ENCODE results near the gene TARBP1. TPM values are rescaled to one million over a fixed set of nuclear protein-coding genes. Genes with fewer than 3 reads are reported as not detected.

Gene TARBP1
- total RNA-seq, 2 donors from 2014 or later = 19.6 to 23.1 TPM

DNA sequence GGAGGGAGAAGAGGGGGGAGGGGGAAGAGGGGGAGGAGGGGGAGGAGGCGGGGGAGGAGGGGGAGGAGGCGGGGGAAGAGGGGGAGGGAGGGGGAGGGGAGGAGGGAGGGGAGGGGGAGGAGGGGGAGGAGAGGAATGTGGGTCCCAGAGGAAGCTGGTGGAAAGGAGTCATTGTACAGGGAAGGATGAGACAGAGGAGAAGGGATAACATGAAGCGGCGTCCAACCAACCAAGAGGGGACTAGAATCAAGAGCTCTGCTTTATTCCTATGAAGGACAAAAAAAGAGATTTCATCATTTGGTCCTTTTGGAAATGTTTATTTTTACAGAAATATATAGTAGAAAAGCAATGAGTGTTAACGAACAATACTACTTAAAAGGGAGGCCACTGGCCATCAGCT lies 81.2 kb downstream of the TARBP1 start:
- Histone ChIP-seq H3K4me3 (no peak overlapping the region), H3K9ac (ENCODE audit: low read depth in 2 of 2, low read length in 2 of 2) (no peak overlapping the region), H3K27ac (no peak overlapping the region), H3K4me1 (no peaks in the 10 kb centered on the region), H3K27me3 (no peaks in the 10 kb centered on the region), H3K36me3 (no peaks in the 10 kb centered on the region), H3K9me3 (no peaks in the 10 kb centered on the region)
- TF ChIP-seq, protein P1, sequence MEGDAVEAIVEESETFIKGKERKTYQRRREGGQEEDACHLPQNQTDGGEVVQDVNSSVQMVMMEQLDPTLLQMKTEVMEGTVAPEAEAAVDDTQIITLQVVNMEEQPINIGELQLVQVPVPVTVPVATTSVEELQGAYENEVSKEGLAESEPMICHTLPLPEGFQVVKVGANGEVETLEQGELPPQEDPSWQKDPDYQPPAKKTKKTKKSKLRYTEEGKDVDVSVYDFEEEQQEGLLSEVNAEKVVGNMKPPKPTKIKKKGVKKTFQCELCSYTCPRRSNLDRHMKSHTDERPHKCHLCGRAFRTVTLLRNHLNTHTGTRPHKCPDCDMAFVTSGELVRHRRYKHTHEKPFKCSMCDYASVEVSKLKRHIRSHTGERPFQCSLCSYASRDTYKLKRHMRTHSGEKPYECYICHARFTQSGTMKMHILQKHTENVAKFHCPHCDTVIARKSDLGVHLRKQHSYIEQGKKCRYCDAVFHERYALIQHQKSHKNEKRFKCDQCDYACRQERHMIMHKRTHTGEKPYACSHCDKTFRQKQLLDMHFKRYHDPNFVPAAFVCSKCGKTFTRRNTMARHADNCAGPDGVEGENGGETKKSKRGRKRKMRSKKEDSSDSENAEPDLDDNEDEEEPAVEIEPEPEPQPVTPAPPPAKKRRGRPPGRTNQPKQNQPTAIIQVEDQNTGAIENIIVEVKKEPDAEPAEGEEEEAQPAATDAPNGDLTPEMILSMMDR (IDR thresholded peaks at IDR 0.05) = no peak
- intact Hi-C loops (cut with DNase I) = no loop called here
- no peak for DNase-seq

DNA sequence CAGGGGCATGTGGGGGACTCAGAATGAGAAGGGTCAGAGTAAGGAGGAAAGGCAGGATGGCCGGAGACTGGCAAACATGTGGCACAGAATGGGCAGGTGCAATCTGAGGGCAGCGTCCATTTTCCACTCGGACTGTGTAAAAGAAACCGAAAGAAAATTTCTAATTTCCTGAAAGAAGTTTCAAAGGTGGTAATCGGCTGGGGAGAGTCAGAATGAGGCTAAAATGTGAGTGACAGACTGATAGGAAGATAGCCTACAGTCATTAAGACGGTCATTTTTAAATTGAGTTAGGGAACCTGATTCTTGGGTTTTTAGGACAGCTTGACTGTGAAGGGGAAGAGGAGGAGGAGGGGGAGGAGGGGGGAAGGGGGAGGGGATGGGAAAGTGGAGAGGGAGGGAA lies 82.1 kb downstream of the TARBP1 start:
- no peak overlapping the region for H3K4me3 ChIP-seq
- TF ChIP-seq, protein P1 (IDR thresholded peaks at IDR 0.05) = no peak
- no peaks in the 10 kb centered on the region for H3K36me3 ChIP-seq
- H3K27ac ChIP-seq = no peak overlapping the region
- H3K9ac ChIP-seq (ENCODE audit: low read depth in 2 of 2, low read length in 2 of 2) = no peak overlapping the region
- intact Hi-C loops (cut with DNase I) = no loop called here
- H3K9me3 ChIP-seq = no peaks in the 10 kb centered on the region
- H3K27me3 ChIP-seq = no peaks in the 10 kb centered on the region
- no peaks in the 10 kb centered on the region for H3K4me1 ChIP-seq
- DNase-seq = no peak

DNA sequence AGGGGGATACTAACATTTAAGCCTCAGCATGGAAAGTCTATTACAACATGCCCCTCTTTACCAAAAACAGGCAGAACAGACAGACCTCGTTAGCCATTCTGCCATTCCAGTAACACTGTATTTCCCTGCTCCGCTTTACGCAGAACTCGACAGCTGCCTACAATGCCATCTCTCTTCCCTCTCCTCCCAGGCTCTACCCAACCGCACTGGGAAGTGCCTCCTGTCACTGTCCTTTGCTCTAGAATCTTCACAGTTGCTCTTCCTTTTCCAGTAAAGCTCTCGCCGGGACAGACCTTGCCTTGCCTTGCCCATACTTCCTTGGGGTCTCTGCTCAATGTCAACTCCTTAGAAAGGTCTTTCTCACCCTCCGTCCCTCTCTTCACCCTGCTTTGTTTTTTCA lies 82.9 kb downstream of the TARBP1 start:
- DNase-seq = no peak
- Histone ChIP-seq H3K9me3 (no peaks in the 10 kb centered on the region), H3K27ac (no peak overlapping the region), H3K4me1 (no peaks in the 10 kb centered on the region), H3K4me3 (no peak overlapping the region), H3K36me3 (no peaks in the 10 kb centered on the region), H3K27me3 (no peaks in the 10 kb centered on the region), H3K9ac (ENCODE audit: low read depth in 2 of 2, low read length in 2 of 2) (no peak overlapping the region)
- intact Hi-C loops (cut with DNase I) = no loop called here
- TF ChIP-seq, protein P1 (IDR thresholded peaks at IDR 0.05) = no peak

DNA sequence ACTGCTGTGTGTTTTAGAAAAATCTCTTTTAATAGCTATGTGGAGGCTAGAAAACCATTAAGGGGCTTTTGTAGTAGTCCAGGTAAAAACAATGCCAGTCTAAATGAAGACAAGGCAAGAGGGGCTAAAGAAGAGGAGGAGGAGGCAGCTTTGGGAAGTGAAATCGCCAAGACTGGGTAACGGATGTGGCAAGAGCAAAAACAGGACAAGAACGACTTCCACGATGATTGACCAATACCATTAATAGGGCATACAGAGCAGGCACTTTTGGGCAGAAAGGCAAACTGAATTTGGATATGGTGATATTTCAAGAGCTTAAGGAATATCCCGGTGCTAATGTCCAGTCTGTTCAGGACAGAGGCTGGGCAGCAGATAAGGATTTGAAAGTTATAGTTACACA lies 83.7 kb downstream of the TARBP1 start:
- Histone ChIP-seq H3K4me3 (no peak overlapping the region), H3K36me3 (no peaks in the 10 kb centered on the region), H3K4me1 (no peaks in the 10 kb centered on the region), H3K27ac (no peak overlapping the region), H3K27me3 (no peaks in the 10 kb centered on the region), H3K9ac (ENCODE audit: low read depth in 2 of 2, low read length in 2 of 2) (no peak overlapping the region), H3K9me3 (no peaks in the 10 kb centered on the region)
- intact Hi-C loops (cut with DNase I) = no loop called here
- DNase-seq = no peak
- TF ChIP-seq, protein P1 (IDR thresholded peaks at IDR 0.05) = no peak

DNA sequence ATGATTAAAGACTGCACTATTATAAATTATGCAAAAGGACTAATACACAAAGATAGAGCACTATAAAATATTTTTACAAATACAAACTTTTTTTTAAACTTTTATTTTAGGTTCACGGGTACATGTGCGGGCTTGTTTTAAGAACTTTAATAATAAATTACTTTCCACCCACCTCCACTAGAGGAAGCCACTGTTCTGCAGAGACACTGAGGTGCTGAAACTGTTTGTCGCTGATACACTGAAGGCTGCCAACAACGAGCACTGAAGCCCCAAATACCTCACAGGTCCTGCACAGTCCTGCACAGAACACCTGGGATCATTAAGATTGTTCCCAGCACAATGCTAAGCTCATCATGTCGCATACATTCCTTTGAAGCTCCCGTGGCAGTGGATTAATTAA lies 85.8 kb downstream of the TARBP1 start:
- DNase-seq = no peak
- TF ChIP-seq, protein P1 (IDR thresholded peaks at IDR 0.05) = no peak
- Histone ChIP-seq H3K4me1 (no peaks in the 10 kb centered on the region), H3K36me3 (no peaks in the 10 kb centered on the region), H3K9ac (ENCODE audit: low read depth in 2 of 2, low read length in 2 of 2) (no peak overlapping the region), H3K27me3 (no peaks in the 10 kb centered on the region), H3K4me3 (no peak overlapping the region), H3K27ac (no peak overlapping the region), H3K9me3 (no peaks in the 10 kb centered on the region)
- intact Hi-C loops (cut with DNase I) = no loop called here

DNA sequence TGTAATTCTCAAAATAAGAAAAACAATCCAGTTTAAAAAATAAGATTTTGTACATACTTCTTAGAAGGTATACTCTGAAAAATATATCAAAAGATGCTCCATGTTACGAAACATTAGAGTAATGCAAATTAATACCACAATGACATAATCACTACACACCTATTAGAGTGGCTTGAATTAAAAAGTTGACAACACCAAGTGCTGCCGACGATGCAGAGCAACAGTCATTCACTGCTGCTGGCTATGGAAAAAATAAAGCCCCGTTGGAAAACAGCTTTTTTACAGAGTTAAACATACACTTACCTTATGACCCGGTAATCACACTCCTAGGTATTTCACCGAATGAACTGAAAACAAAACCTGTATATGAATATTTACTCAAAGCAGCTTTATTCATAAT lies 90.9 kb downstream of the TARBP1 start:
- Histone ChIP-seq H3K27ac (no peak overlapping the region), H3K4me1 (no peaks in the 10 kb centered on the region), H3K36me3 (no peaks in the 10 kb centered on the region), H3K9ac (ENCODE audit: low read depth in 2 of 2, low read length in 2 of 2) (no peak overlapping the region), H3K27me3 (no peaks in the 10 kb centered on the region), H3K9me3 (no peaks in the 10 kb centered on the region), H3K4me3 (no peak overlapping the region)
- no peak for DNase-seq
- intact Hi-C loops (cut with DNase I) = no loop called here
- TF ChIP-seq, protein P1 (IDR thresholded peaks at IDR 0.05) = no peak
